HG03571 (cell line): ENCODE measurements around the gene NCAN.
A peak's percentile ranks its signal among the peaks of the same experiment; 100 is the strongest.
"Not testable (repeated sequence)": the region's sequence is repeated elsewhere in the genome, so short reads cannot be mapped to it uniquely, and the experiment has no call there.

Experiments used
- ATAC-seq: cut with Tn5 transposase; IDR thresholded peaks from one replicate; pipeline ENCODE4 v1.9.1; 2021; ENCODE audit not compliant: unreplicated experiment

The NCAN gene

DNA sequence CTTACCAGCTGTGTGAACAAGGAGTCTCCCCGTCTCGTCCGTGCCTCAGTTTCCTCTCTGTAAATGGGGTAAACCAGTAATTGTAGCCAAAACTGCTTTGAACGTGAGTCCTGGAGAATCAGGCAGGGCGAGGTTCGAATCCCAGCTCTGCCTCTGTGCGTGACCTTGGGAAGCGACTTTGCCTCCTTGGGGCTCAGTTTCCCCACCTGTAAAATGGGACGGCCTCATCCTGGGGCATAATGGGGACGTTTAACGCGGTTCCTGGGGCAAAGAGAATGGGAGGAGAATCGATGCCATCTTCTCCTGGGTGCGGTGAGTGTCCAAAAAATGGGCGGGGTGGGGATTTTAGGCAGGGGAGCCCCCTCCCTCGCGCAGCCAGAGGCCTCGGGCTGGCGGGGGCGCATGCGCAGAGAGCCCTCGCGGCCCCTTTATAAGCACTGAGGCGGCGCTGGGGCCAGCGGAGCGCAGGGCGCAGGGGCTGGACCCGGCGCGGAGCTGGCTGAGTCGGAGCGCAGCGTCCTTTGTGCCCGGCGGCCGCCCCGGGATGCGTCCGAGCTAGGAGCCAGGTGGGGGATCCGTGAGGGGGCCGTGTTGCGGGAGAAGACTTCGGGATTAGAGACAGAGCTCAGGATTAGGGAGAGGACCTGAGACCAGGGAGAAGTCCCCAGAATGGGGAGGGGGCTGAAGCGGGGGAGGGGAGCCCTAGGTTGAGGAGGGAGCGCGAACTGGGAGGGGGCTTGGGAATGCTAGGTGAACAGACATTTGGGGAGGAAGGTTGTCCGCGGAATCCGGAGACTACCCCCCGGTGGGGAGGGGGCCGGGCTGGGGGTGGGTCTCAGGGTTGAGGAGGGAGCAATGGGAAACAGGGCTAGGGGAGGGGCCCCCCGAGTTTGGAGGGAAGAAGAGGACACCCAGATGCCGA lies at the start of gene NCAN:
NCAN (plus strand) TSS at position 460 of the 922 bp plus-strand sequence. CDS start 4,996 bp downstream, outside the sequence.
- ATAC-seq = no peak

- no peak for ATAC-seq
Measured at GRCh38 chr19:19162495-19162894, 49.3 kb upstream of the NCAN start.

GRCh38 chr19:19165396-19165795 lies 46.4 kb upstream of the NCAN start:
- no peak for ATAC-seq

DNA sequence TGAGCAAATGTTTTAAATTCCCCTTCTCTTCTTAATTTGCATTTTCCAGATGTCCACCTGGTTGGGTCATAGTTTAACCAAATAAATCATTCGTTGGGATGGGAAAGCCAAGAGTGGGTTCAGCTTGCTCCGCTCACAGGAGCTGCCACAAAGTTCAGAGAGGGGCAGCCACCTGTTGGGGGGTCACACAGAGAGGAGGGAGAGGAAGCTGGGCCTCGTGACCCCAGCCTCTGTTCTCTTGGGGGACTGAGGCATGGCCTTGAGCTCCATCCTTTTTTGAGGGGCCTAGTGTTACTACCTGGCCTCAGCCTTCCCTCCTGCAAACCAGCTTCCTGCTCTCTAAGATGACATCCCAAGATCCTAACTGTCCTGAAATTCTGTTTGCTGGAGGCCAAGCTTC lies 44.1 kb upstream of the NCAN start:
- ATAC-seq = no peak

DNA sequence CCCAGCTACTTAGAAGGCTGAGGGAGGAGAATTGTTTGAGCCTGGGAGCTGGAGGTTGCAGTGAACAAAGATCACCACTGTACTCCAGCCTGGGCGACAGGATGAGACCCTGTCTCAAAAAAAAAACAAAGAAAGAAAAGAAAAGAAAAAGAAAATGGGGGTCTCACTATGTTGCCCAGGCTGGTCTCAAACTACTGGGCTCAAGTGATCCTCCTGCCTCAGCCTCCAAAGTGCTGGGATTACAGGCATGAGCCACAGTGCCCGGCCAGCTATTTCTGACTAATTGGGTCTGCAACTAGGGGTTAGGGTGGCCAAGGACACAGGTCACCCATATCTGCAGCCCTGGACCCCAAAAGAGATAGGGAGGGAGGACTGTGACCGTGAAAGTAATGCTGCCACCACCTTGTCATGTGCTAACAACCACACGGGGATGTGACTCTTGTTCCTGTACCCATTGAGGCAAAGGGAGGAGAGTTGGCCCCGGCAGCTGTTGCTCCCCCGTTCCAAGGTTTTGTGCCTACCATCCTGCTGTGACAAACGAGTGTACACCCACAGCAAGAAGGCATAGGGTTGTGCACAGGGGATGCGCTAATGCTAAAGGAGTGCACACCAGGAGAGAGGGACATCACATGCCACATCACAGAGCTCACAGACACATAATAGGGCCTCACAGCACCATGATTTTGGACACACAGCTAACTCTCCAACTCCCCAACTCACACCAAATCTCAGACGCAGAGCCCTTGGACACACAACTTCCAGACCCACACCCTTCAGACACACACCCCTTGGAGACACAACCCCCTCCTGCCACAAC lies 42.3 kb upstream of the NCAN start:
- no peak for ATAC-seq

GRCh38 chr19:19170053-19170872 lies 41.5 kb upstream of the NCAN start, which contains the start of gene MEF2B:
Gene MEF2B, minus strand, starts transcription at chr19:19170263. Its CDS starts 19,528 bp downstream, at chr19:19150735.
- ATAC-seq = peak; percentile 79

DNA sequence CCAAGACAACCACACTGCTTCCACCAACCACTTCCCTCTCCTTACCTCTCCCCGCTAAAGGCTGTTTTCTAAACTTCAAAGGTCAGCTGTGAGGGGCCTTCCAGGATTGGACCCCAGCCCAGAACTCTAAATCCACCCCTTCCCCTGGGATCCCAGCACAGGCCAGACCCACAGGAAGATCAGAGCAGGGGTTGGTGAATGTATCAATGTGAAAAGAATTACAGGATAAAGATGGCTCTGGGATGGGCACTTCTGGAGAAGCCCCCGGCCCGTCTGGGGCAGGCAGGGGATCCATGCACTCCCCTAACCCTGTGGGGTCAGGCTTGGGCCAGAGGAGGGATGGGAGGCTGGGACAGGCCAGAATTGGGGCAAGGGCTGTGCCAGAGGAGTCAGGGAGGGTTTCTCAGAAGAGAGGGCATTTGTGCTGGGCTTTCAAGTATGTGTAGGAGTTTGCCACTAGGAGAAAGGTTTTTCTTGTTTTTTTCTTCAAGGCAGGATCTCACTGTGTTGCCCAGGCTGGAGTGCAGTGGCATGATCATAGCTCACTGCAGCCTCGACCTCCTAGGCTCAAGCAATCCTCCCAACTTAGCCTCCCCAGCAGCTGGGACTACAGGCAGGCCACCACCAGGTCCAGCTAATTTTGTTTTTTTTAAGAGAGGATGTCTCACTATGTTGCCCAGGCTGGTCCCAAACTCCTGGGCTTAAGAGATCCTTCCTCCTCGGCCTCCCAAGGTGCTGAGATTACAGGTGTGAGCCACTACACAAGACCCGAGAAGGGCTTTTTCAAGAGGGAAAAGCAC lies 40.7 kb upstream of the NCAN start:
- ATAC-seq = no peak

GRCh38 chr19:19171821-19172532 lies 39.8 kb upstream of the NCAN start:
- no peak for ATAC-seq

GRCh38 chr19:19173243-19173642 lies 38.5 kb upstream of the NCAN start:
- ATAC-seq = not testable (repeated sequence)

DNA sequence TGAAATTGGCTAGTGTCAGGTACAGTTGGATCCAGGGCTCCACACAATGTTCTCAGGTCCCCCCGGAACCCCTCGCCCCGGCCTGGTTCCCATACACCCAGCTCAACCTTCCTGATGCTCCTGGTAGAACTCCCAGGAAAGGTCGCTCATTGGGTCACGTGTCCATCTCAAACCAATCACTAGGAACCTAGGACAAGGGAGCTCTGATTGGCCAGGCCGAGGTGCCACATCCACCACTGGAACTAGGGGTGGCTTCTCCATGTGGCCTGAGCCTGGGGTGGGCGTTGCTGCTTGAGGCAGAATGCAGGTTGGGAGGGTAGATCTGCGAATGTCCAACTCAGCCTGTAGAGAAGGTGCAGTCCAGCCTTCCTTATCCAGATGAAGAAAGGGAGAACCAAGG lies 34.8 kb upstream of the NCAN start:
- ATAC-seq = no peak

GRCh38 chr19:19179548-19180441 lies 32.0 kb upstream of the NCAN start:
- no peak for ATAC-seq

GRCh38 chr19:19181488-19181998 lies 30.2 kb upstream of the NCAN start:
- ATAC-seq = no peak

GRCh38 chr19:19185853-19186740 lies 25.7 kb upstream of the NCAN start:
- no peak for ATAC-seq

GRCh38 chr19:19186742-19187141 lies 25.0 kb upstream of the NCAN start:
- ATAC-seq = no peak

DNA sequence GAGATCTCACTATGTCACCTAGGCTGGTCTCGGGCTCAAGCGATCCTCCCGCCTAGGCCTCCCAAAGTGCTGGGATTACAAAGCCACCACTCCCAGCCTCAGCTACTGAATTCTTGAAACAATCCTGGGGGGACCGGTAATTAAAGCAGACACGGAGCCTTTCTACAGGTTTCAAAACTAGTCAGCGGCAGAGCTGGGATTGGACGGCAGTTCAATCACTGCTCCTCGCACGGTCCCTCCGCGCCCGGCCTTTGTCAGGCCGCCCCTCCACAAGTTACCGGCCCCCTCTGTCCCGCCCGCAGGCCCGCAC lies 20.0 kb upstream of the NCAN start:
- ATAC-seq = no peak

GRCh38 chr19:19192078-19192882 lies 19.5 kb upstream of the NCAN start, which contains the start of the genes BORCS8 and RFXANK:
Gene BORCS8, minus strand, starts transcription at chr19:19192152. Its CDS starts 35 bp downstream, at chr19:19192117.
Gene RFXANK, plus strand, starts transcription at chr19:19192258. Its CDS starts 1,689 bp downstream, at chr19:19193947.
- peak; percentile 76 for ATAC-seq
